A673 (cell line): ENCODE data around the gene IL1RL1.

Experiments used
- CTCF ChIP-seq: fragments of 300-800, 200-600 bp; sonication (generic); conservative IDR thresholded peaks from 2 replicates; pipeline ENCODE4 v1.5.1; 2017; ENCODE audit warnings: low read depth, mild to moderate bottlenecking, antibody characterized with exemption, low read length, moderate library complexity, mixed read lengths
- EZH2 ChIP-seq: fragments of 200-600 bp; sonication (generic); IDR thresholded peaks from 2 replicates; pipeline ENCODE4 v1.6.1; 2017; ENCODE audit warnings: borderline replicate concordance, low read depth, mild to moderate bottlenecking, mixed read lengths, antibody characterized with exemption, low read length; ENCODE audit not compliant: poor library complexity, severe bottlenecking

GRCh38 chr2:102397209-102397608, 85.8 kb downstream of the IL1RL1 start:
- TF ChIP-seq CTCF (no peak), EZH2 (no peak)
